A549 treated with GW870086 at 1 μM for 4 hours (cell line): ENCODE data around the gene ZNF182. TPM values are rescaled to one million over a fixed set of nuclear protein-coding genes. Genes with fewer than 3 reads are reported as not detected.

Experiments used
- total RNA-seq: library from RNA; stranded (reverse); fragments of 200-300 nt; extraction: Qiagen RNA extraction; gene quantifications from 5 replicates; pipeline ENCODE4 v1.2.3, GENCODE V29; 2022; ENCODE audit warnings: low read depth

ZNF182 gene
- total RNA-seq: 2.8 to 3.9 TPM (median 3.7 TPM) in 5 replicates

GRCh38 chrX:48003758-48004457 is at the start of gene ZNF182:
Gene ZNF182, minus strand, starts transcription at chrX:48003989. Its CDS starts 1,380 bp downstream, at chrX:48002609.

GRCh38 chrX:48006688-48007087 is 2.9 kb upstream of the ZNF182 start, which contains the start of gene SPACA5:
Gene SPACA5, plus strand, starts transcription at chrX:48006988. Its CDS starts 815 bp downstream, at chrX:48007803.

Other genes with a start within 250 kb of the ZNF182 start
- gene ZNF81, start 167.1 kb downstream of the ZNF182 start, total RNA-seq: 3.3 to 7.7 TPM (median 6.2 TPM) in 5 replicates
- not detected in 5 replicates for gene SPACA5, start 3.0 kb upstream of the ZNF182 start, total RNA-seq
- gene ZNF630, start 67.7 kb upstream of the ZNF182 start, total RNA-seq: 0.13 to 0.31 TPM (median 0.22 TPM) in 5 replicates
- not detected in 5 replicates for gene SPACA5B, start 126.6 kb upstream of the ZNF182 start, total RNA-seq
- not detected in 5 replicates for gene SSX5, start 192.8 kb upstream of the ZNF182 start, total RNA-seq